DOHH2 (cell line): Measurements from ENCODE around the gene RLN3.

ENCODE experiments used
- H3F3A ChIP-seq: fragments of 200-600 bp; sonication (generic), shearing (Covaris generic); 2 replicates; pipeline ENCODE4 v1.6.0; 2016; ENCODE audit warnings: antibody characterized with exemption, mild to moderate bottlenecking; ENCODE audit not compliant: control insufficient read depth, insufficient read depth
- H3K27ac ChIP-seq: fragments of 200-600 bp; sonication (generic); 2 replicates; pipeline ENCODE4 v1.5.1; 2014; ENCODE audit warnings: low read depth, mild to moderate bottlenecking, low read length, moderate library complexity
- H3K27me3 ChIP-seq: fragments of 200-600 bp; sonication (generic); 2 replicates; pipeline ENCODE4 v1.6.1; 2014; ENCODE audit warnings: mild to moderate bottlenecking, low read length, mixed read lengths; ENCODE audit not compliant: control insufficient read depth
- H3K36me3 ChIP-seq: fragments of 200-600 bp; sonication (generic); 2 replicates; pipeline ENCODE4 v1.6.1; 2014; ENCODE audit warnings: mild to moderate bottlenecking, low read length, moderate library complexity, mixed read lengths; ENCODE audit not compliant: control insufficient read depth
- H3K4me1 ChIP-seq: fragments of 200-600 bp; sonication (generic); 2 replicates; pipeline ENCODE4 v1.6.1; 2014; ENCODE audit warnings: mild to moderate bottlenecking, low read length, mixed read lengths; ENCODE audit not compliant: control insufficient read depth
- H3K4me2 ChIP-seq: fragments of 200-600 bp; sonication (generic); 2 replicates; pipeline ENCODE4 v1.6.0; 2014; ENCODE audit warnings: mild to moderate bottlenecking, low read length, moderate library complexity
- H3K4me3 ChIP-seq: fragments of 200-600 bp; sonication (generic); 2 replicates; pipeline ENCODE4 v1.5.1; 2014; ENCODE audit warnings: mild to moderate bottlenecking, low read length, mixed read lengths
- H3K79me2 ChIP-seq: fragments of 200-600 bp; sonication (generic); 2 replicates; pipeline ENCODE4 v1.6.1; 2014; ENCODE audit warnings: mild to moderate bottlenecking, low read length, mixed read lengths; ENCODE audit not compliant: control insufficient read depth
- H3K9me2 ChIP-seq: fragments of 200-600 bp; sonication (generic); replicated peaks from 2 replicates; pipeline ENCODE4 v1.6.1; 2014; ENCODE audit warnings: mild to moderate bottlenecking, low read length, mixed read lengths; ENCODE audit not compliant: control insufficient read depth
- H3K9me3 ChIP-seq: fragments of 200-600 bp; sonication (generic); 2 replicates; pipeline ENCODE4 v1.6.1; 2014; ENCODE audit warnings: antibody characterized with exemption, low read length, mixed read lengths; ENCODE audit not compliant: control insufficient read depth, insufficient read depth
- H4K20me1 ChIP-seq: fragments of 200-600 bp; sonication (generic); 2 replicates; pipeline ENCODE4 v1.6.0; 2014; ENCODE audit warnings: low read depth, mild to moderate bottlenecking, antibody characterized with exemption, low read length, moderate library complexity; ENCODE audit not compliant: control insufficient read depth, insufficient read depth
- CTCF ChIP-seq: fragments of 200-600 bp; sonication (generic); IDR thresholded peaks from one replicate; pipeline ENCODE4 v1.5.1; 2014; ENCODE audit warnings: antibody characterized with exemption, mild to moderate bottlenecking, low read depth, low read length; ENCODE audit not compliant: poor library complexity, severe bottlenecking
- EZH2phosphoT487 ChIP-seq: fragments of 200-600 bp; sonication (generic); IDR thresholded peaks from 2 replicates; pipeline ENCODE4 v1.6.1; 2017; ENCODE audit warnings: borderline replicate concordance, mild to moderate bottlenecking, antibody characterized with exemption, low read length, moderate library complexity, mixed read lengths

RLN3 gene

GRCh38 chr19:14062558-14062855 lies 34.6 kb downstream of the RLN3 start:
- no peaks in the 10 kb centered on the region for H3K9me3 ChIP-seq
- H4K20me1 ChIP-seq, result no peaks in the 10 kb centered on the region
- TF ChIP-seq EZH2phosphoT487, result no peak
- no peak for TF ChIP-seq CTCF
- peaks cover 27% of the 10 kb centered on the region for H3K4me1 ChIP-seq
- no peak overlapping the region for H3K27ac ChIP-seq
- H3K4me3 ChIP-seq, result no peak overlapping the region
- H3K79me2 ChIP-seq, result no peaks in the 10 kb centered on the region
- H3F3A ChIP-seq, result no peaks in the 10 kb centered on the region
- H3K27me3 ChIP-seq, result peaks cover 24% of the 10 kb centered on the region
- H3K36me3 ChIP-seq, result no peaks in the 10 kb centered on the region
- H3K9me2 ChIP-seq, result no peaks in the 10 kb centered on the region
- H3K4me2 ChIP-seq, result no peak overlapping the region

- H3K4me2 ChIP-seq, result no peak overlapping the region
- no peaks in the 10 kb centered on the region for H3F3A ChIP-seq
- no peak overlapping the region for H3K27ac ChIP-seq
- no peaks in the 10 kb centered on the region for H3K9me2 ChIP-seq
- no peaks in the 10 kb centered on the region for H3K9me3 ChIP-seq
- H3K27me3 ChIP-seq, result peaks cover 18% of the 10 kb centered on the region
- peaks cover 21% of the 10 kb centered on the region for H3K4me1 ChIP-seq
- no peaks in the 10 kb centered on the region for H4K20me1 ChIP-seq
- H3K79me2 ChIP-seq, result no peaks in the 10 kb centered on the region
- H3K36me3 ChIP-seq, result no peaks in the 10 kb centered on the region
- TF ChIP-seq CTCF (no peak), EZH2phosphoT487 (no peak)
- H3K4me3 ChIP-seq, result no peak overlapping the region
Measured at GRCh38 chr19:14063105-14063504, 35.2 kb downstream of the RLN3 start.

GRCh38 chr19:14066134-14066533 lies 38.2 kb downstream of the RLN3 start:
- H3K79me2 ChIP-seq, result no peaks in the 10 kb centered on the region
- no peaks in the 10 kb centered on the region for H3K9me2 ChIP-seq
- no peak overlapping the region for H3K27ac ChIP-seq
- H3K27me3 ChIP-seq, result peaks cover 4% of the 10 kb centered on the region
- H3F3A ChIP-seq, result no peaks in the 10 kb centered on the region
- H3K4me1 ChIP-seq, result no peaks in the 10 kb centered on the region
- no peaks in the 10 kb centered on the region for H4K20me1 ChIP-seq
- H3K9me3 ChIP-seq, result no peaks in the 10 kb centered on the region
- no peak overlapping the region for H3K4me2 ChIP-seq
- H3K36me3 ChIP-seq, result no peaks in the 10 kb centered on the region
- TF ChIP-seq EZH2phosphoT487, result no peak
- TF ChIP-seq CTCF, result no peak
- no peak overlapping the region for H3K4me3 ChIP-seq
